Muscle of leg (tissue), 11 donors: Measurements from ENCODE around the gene ARSK. TPM values are rescaled to one million over a fixed set of nuclear protein-coding genes. Genes with fewer than 3 reads are reported as not detected.
A peak's percentile ranks its signal among the peaks of the same experiment; 100 is the strongest.

ENCODE experiments used
- DNase-seq: peaks from one replicate; pipeline ENCODE4 v3.0.0; 2013
- H3K27ac ChIP-seq: one replicate; pipeline ENCODE4 v1.5.1; 2013; ENCODE audit warnings: mild to moderate bottlenecking, low read length, control low read depth
- H3K27me3 ChIP-seq: one replicate; pipeline ENCODE4 v1.6.1; 2013; ENCODE audit warnings: low read length; ENCODE audit not compliant: control insufficient read depth, insufficient read depth
- H3K36me3 ChIP-seq: one replicate; pipeline ENCODE4 v1.6.1; 2013; ENCODE audit warnings: low read length; ENCODE audit not compliant: control insufficient read depth, insufficient read depth
- H3K4me1 ChIP-seq: one replicate; pipeline ENCODE4 v1.6.1; 2013; ENCODE audit warnings: low read length; ENCODE audit not compliant: control insufficient read depth, insufficient read depth
- H3K4me3 ChIP-seq: one replicate; pipeline ENCODE4 v1.5.1; 2013; ENCODE audit warnings: low read length, control low read depth
- H3K9me3 ChIP-seq: replicated peaks from 2 replicates; pipeline ENCODE4 v1.6.1; 2013; ENCODE audit warnings: low read depth, low read length; ENCODE audit not compliant: control insufficient read depth
- WGBS: methylation state at CpG from one replicate; pipeline ENCODE4 v1.1.5; 2013; ENCODE audit warnings: missing lambda C conversion rate; ENCODE audit not compliant: insufficient coverage; 5-methylcytosine and 5-hydroxymethylcytosine counted together
- polyA plus RNA-seq, 8 donors: library from polyadenylated mRNA; unstranded; fragments of 120-200 nt; gene quantifications; one replicate each; pipeline versions ENCODE4 v1.2.1 to v1.2.3, GENCODE V29; 2013; ENCODE audit warnings: inconsistent platforms in 1 of 8, low replicate concordance in 1 of 8; ENCODE audit not compliant: insufficient read length in 8 of 8, insufficient read depth in 1 of 8
- total RNA-seq: library from RNA; stranded (reverse); fragments of 120-200 nt; gene quantifications from one replicate; pipeline ENCODE4 v1.2.4, GENCODE V29; 2013

Gene ARSK
- total and polyA plus RNA-seq, 9 donors: 7.8 to 11.7 (median 8.9) TPM

DNA sequence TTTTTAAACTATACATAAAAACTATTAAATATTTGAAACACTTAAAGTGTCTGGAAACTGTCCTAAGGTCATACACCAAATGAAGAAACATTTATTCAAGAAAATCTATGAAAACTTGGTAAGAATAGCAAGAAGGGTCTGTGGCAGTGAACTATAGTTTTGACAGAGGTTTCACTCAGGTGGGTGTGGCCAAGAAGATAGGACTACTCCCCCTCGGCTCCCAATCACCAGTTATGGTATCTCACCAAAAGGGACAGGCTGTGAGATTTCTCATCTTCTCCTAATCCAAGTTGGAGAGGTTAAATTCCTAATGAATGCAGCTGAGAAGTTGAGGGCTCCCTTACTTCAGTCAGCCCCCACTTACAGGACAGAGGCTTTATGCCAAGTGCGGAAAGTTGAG lies 2.9 kb downstream of the ARSK start:
- no peak for DNase-seq
- Histone ChIP-seq H3K27ac (no peak overlapping the region), H3K27me3 (no peaks in the 10 kb centered on the region), H3K36me3 (no peaks in the 10 kb centered on the region), H3K9me3 (no peaks in the 10 kb centered on the region), H3K4me3 (no peak overlapping the region), H3K4me1 (peaks cover 3% of the 10 kb centered on the region)
- WGBS: 100% methylated on average over 1 of the region's 2 CpGs

- Histone ChIP-seq H3K4me1 (peaks cover 3% of the 10 kb centered on the region), H3K27ac (no peak overlapping the region), H3K27me3 (no peaks in the 10 kb centered on the region), H3K9me3 (no peaks in the 10 kb centered on the region), H3K36me3 (no peaks in the 10 kb centered on the region), H3K4me3 (no peak overlapping the region)
- no CpG with 5 or more reads among the region's 1 CpG for WGBS
- DNase-seq: no peak
These were observed 7.4 kb downstream of the ARSK start for GRCh38 chr5:95562282-95562681.

DNA sequence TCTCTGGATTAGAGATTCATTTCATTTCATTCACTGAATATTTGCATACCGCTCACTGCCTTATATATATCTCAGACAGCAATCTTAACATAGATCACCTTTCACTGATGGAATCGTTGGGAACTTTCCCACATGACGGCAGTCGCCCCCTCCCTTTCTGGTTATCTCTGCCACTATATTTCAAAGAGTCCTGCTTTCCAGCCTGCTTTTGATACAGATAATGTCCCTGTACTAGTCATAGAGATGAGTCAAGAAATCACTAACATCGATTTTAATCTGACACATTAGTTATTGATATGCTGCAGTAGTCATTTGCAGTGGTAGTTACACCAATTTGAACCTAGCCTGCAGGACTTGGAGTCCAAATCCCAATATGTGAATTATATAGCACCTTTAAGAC lies 8.5 kb downstream of the ARSK start:
- WGBS: 100% methylated on average over 1 of the region's 5 CpGs
- H3K36me3 ChIP-seq: no peaks in the 10 kb centered on the region
- H3K9me3 ChIP-seq: no peaks in the 10 kb centered on the region
- peaks cover 3% of the 10 kb centered on the region for H3K4me1 ChIP-seq
- DNase-seq: no peak
- H3K27ac ChIP-seq: no peak overlapping the region
- H3K27me3 ChIP-seq: no peaks in the 10 kb centered on the region
- H3K4me3 ChIP-seq: no peak overlapping the region

GRCh38 chr5:95564450-95564849 lies 9.5 kb downstream of the ARSK start:
- Histone ChIP-seq H3K9me3 (no peaks in the 10 kb centered on the region), H3K27me3 (no peaks in the 10 kb centered on the region), H3K27ac (no peak overlapping the region), H3K4me1 (peaks cover 3% of the 10 kb centered on the region), H3K4me3 (no peak overlapping the region), H3K36me3 (no peaks in the 10 kb centered on the region)
- 63% methylated on average over 4 of the region's 4 CpGs for WGBS
- DNase-seq: peak; percentile 74

GRCh38 chr5:95565280-95565920 lies 10.5 kb downstream of the ARSK start:
- no peak for DNase-seq
- no peak overlapping the region for H3K27ac ChIP-seq
- no peaks in the 10 kb centered on the region for H3K36me3 ChIP-seq
- H3K4me1 ChIP-seq: peaks cover 3% of the 10 kb centered on the region
- no peak overlapping the region for H3K4me3 ChIP-seq
- H3K27me3 ChIP-seq: no peaks in the 10 kb centered on the region
- H3K9me3 ChIP-seq: no peaks in the 10 kb centered on the region
- WGBS: no CpG with 5 or more reads among the region's 4 CpGs

DNA sequence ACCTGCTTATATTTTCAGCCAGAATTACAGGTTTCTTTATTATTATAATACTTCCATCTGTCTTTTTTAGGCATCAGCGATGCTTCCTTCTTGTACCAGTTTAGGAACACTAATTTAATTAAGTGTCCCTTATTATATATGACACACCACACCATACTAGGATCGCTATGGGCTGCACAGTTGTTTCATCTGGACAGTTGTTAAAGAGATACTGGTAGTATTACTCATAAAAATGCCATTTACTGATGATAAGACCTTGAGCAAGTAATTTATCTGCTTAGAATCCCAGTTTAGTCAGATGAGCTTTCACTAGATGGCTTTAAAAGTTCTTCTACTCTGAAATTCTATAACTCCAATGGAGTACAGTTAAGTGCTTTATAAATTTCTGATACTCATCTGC lies 17.1 kb downstream of the ARSK start:
- DNase-seq: no peak
- Histone ChIP-seq H3K36me3 (no peaks in the 10 kb centered on the region), H3K27me3 (no peaks in the 10 kb centered on the region), H3K4me1 (no peaks in the 10 kb centered on the region), H3K27ac (no peak overlapping the region), H3K9me3 (no peaks in the 10 kb centered on the region), H3K4me3 (no peak overlapping the region)
- no CpG with 5 or more reads among the region's 2 CpGs for WGBS

- H3K27ac ChIP-seq: no peak overlapping the region
- WGBS: no CpG with 5 or more reads among the region's 2 CpGs
- no peaks in the 10 kb centered on the region for H3K36me3 ChIP-seq
- no peak for DNase-seq
- no peaks in the 10 kb centered on the region for H3K9me3 ChIP-seq
- no peaks in the 10 kb centered on the region for H3K4me1 ChIP-seq
- H3K27me3 ChIP-seq: no peaks in the 10 kb centered on the region
- no peak overlapping the region for H3K4me3 ChIP-seq
These were observed 26.7 kb downstream of the ARSK start for GRCh38 chr5:95581576-95581975.

DNA sequence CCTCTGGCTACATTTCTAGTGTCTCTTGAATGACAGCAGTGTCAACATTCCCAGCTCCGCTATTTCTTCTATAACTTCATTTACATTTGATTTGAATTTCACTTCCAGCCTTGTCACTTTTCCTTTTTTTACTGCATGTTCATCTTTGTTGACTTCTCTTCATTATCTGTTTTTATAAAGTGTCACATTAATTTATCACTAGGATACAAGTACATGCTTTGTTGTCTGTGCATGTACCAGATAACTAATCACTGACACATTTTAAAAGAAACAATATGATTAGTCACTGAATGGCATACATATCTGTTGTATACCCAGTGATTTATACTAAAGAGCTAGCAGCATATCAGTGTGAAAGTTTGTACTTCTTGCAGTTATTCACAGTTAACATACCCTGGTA lies 29.1 kb downstream of the ARSK start:
- Histone ChIP-seq H3K36me3 (no peaks in the 10 kb centered on the region), H3K27me3 (no peaks in the 10 kb centered on the region), H3K27ac (no peak overlapping the region), H3K4me1 (no peaks in the 10 kb centered on the region), H3K4me3 (no peak overlapping the region), H3K9me3 (no peaks in the 10 kb centered on the region)
- WGBS: no CpG with 5 or more reads among the region's 1 CpG
- no peak for DNase-seq

- H3K9me3 ChIP-seq: no peaks in the 10 kb centered on the region
- no peaks in the 10 kb centered on the region for H3K27me3 ChIP-seq
- no peaks in the 10 kb centered on the region for H3K4me1 ChIP-seq
- no peak for DNase-seq
- no CpG with 5 or more reads among the region's 1 CpG for WGBS
- no peak overlapping the region for H3K27ac ChIP-seq
- H3K36me3 ChIP-seq: no peaks in the 10 kb centered on the region
- no peak overlapping the region for H3K4me3 ChIP-seq
These were observed 36.0 kb downstream of the ARSK start for GRCh38 chr5:95590880-95591279.

DNA sequence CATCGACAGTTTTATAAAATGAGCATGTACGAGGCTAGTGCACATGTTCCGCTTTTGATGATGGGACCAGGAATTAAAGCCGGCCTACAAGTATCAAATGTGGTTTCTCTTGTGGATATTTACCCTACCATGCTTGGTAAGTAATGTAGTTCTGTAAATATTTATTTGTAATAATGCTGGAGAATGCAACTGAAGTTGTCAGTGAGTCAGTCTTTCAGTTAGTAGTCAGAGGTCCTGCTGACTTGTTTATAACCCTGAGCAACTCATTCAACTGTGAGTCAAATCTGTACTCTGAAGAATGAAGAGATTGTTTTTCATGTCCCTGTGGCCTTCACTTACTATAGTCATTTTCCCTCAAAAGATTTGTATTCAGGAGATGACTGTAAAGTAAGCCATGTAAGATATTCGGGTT lies 36.6 kb downstream of the ARSK start:
- WGBS: 100% methylated on average over 1 of the region's 5 CpGs
- Histone ChIP-seq H3K4me1 (no peaks in the 10 kb centered on the region), H3K27ac (no peak overlapping the region), H3K36me3 (no peaks in the 10 kb centered on the region), H3K27me3 (no peaks in the 10 kb centered on the region), H3K4me3 (no peak overlapping the region), H3K9me3 (no peaks in the 10 kb centered on the region)
- no peak for DNase-seq
